K562 (cell line): Measurements from ENCODE around the gene SGSM2. TPM values are rescaled to one million over a fixed set of nuclear protein-coding genes. Genes with fewer than 3 reads are reported as not detected.

Experiments
- BRF2 ChIP-seq: IDR thresholded peaks from 3 replicates; pipeline ENCODE4 v1.6.1; 2011; ENCODE audit warnings: borderline replicate concordance, mild to moderate bottlenecking; ENCODE audit not compliant: insufficient read length, insufficient read depth
- ERF ChIP-seq: fragments of 450-650 bp; formaldehyde crosslinking; IDR thresholded peaks from 2 replicates; pipeline ENCODE4 v1.4.0; 2020; ENCODE audit warnings: mild to moderate bottlenecking, mixed read lengths
- HDGF ChIP-seq: fragments of 450-650 bp; IDR thresholded peaks from 2 replicates; pipeline ENCODE4 v1.6.1; 2016
- HMG20A ChIP-seq: fragments of 450-650 bp; formaldehyde crosslinking; conservative IDR thresholded peaks from 2 replicates; pipeline ENCODE4 v1.4.0; 2020; ENCODE audit warnings: mild to moderate bottlenecking, mixed read lengths
- NRF1 ChIP-seq, 2 experiments: fragments of 450-650 bp; IDR thresholded peaks in 1 of 2; conservative IDR thresholded peaks in 1 of 2; 2 replicates each; pipeline ENCODE4 v1.6.1; 2014; ENCODE audit warnings: mild to moderate bottlenecking in 2 of 2
- POU5F1 ChIP-seq: fragments of 150-350 bp; IDR thresholded peaks from 2 replicates; pipeline ENCODE4 v1.6.1; 2014; ENCODE audit warnings: borderline replicate concordance, low read length, low read depth, mild to moderate bottlenecking; ENCODE audit not compliant: partially characterized antibody
- SMARCA4 ChIP-seq: fragments of 450-650 bp; IDR thresholded peaks from 2 replicates; pipeline ENCODE4 v1.6.1; 2016
- SP1 ChIP-seq: sonication (generic); formaldehyde crosslinking; IDR thresholded peaks from 2 replicates; pipeline ENCODE4 v1.8.1; 2022; ENCODE audit warnings: mild to moderate bottlenecking, missing genetic modification reagents
- TAF7 ChIP-seq: fragments of 450-650 bp; IDR thresholded peaks from 2 replicates; pipeline ENCODE4 v1.6.1; 2016; ENCODE audit warnings: missing genetic modification characterization, missing compliant biosample characterization
- TCF7 ChIP-seq: sonication (generic); IDR thresholded peaks from 2 replicates; pipeline ENCODE4 v1.6.1; 2016; ENCODE audit warnings: antibody characterized with exemption, borderline replicate concordance
- ZNF561 ChIP-seq: fragments of 450-650 bp; formaldehyde crosslinking; conservative IDR thresholded peaks from 2 replicates; pipeline ENCODE4 v1.4.0; 2020; ENCODE audit warnings: mild to moderate bottlenecking, moderate library complexity
- ZNF639 ChIP-seq, 2 experiments: fragments of 200-800 bp in 1 of 2; sonication (Bioruptor generic) in 1 of 2; sonication (generic) in 1 of 2; formaldehyde crosslinking in 1 of 2; IDR thresholded peaks in 1 of 2; conservative IDR thresholded peaks in 1 of 2; 2 replicates each; pipeline versions ENCODE4 v1.5.0 to v1.6.1; 2016 to 2020; ENCODE audit warnings: missing compliant biosample characterization in 1 of 2, missing genetic modification characterization in 1 of 2, missing genetic modification reagents in 1 of 2
- ZNF740 ChIP-seq, 3 experiments: fragments of 200-800 bp in 1 of 3; sonication (Bioruptor generic) in 1 of 3; sonication (generic) in 1 of 3; formaldehyde crosslinking in 1 of 3; IDR thresholded peaks; 2 replicates each; pipeline versions ENCODE4 v1.6.1 to v1.8.0; 2016 to 2022; ENCODE audit warnings: mild to moderate bottlenecking in 2 of 3, missing compliant biosample characterization in 2 of 3, missing genetic modification characterization in 2 of 3, missing genetic modification reagents in 1 of 3
- polyA plus RNA-seq, 8 experiments: library from polyadenylated mRNA; depleted of rRNA in 4 of 8; stranded (reverse) in 5 of 8; unstranded in 3 of 8; fragments of >200 nt; fragmentation: Nextera tagmentation in 2 of 8; fragmentation: Illumina TruSeq in 1 of 8; extraction: Ambion mirVana in 2 of 8; extraction: Trizol in 1 of 8; gene quantifications; 2 replicates each; pipeline versions ENCODE4 v1.2.1 to v1.2.3, GENCODE V29; 2011 to 2014; ENCODE audit warnings: inconsistent platforms in 1 of 8, missing spikeins in 1 of 8
- total RNA-seq, 7 experiments: library from RNA; depleted of rRNA in 6 of 7; stranded (reverse); fragments of >200 nt in 6 of 7; fragmentation: Illumina TruSeq in 2 of 7; extraction: Trizol in 2 of 7; gene quantifications; 2 replicates each; pipeline versions ENCODE4 v1.2.1 to v1.2.3, GENCODE V29; 2011 to 2021; ENCODE audit warnings: low replicate concordance in 1 of 7
- TF ChIP-seq, protein P1 (sequence below): fragments of 450-650 bp; formaldehyde crosslinking; IDR thresholded peaks from 2 replicates; pipeline ENCODE4 v1.4.0; 2022; ENCODE audit warnings: mild to moderate bottlenecking, moderate library complexity
- TF ChIP-seq, protein P2 (sequence below): fragments of 200-800 bp; sonication (Bioruptor generic); IDR thresholded peaks from 2 replicates; pipeline ENCODE4 v1.6.1; 2017; ENCODE audit warnings: missing genetic modification characterization, missing compliant biosample characterization
- TF ChIP-seq, protein P3 (sequence below): fragments of 250-450 bp; sonication (Bioruptor Pico); IDR thresholded peaks from 2 replicates; pipeline ENCODE4 v1.4.0; 2020; ENCODE audit warnings: mild to moderate bottlenecking, moderate library complexity

Gene SGSM2
- total and polyA plus RNA-seq, 9 of the 15 experiments (the other 6 are each of a cell fraction or from before 2014, with no cell fraction given): 0.20 to 26.3 (median 14.8) TPM

DNA sequence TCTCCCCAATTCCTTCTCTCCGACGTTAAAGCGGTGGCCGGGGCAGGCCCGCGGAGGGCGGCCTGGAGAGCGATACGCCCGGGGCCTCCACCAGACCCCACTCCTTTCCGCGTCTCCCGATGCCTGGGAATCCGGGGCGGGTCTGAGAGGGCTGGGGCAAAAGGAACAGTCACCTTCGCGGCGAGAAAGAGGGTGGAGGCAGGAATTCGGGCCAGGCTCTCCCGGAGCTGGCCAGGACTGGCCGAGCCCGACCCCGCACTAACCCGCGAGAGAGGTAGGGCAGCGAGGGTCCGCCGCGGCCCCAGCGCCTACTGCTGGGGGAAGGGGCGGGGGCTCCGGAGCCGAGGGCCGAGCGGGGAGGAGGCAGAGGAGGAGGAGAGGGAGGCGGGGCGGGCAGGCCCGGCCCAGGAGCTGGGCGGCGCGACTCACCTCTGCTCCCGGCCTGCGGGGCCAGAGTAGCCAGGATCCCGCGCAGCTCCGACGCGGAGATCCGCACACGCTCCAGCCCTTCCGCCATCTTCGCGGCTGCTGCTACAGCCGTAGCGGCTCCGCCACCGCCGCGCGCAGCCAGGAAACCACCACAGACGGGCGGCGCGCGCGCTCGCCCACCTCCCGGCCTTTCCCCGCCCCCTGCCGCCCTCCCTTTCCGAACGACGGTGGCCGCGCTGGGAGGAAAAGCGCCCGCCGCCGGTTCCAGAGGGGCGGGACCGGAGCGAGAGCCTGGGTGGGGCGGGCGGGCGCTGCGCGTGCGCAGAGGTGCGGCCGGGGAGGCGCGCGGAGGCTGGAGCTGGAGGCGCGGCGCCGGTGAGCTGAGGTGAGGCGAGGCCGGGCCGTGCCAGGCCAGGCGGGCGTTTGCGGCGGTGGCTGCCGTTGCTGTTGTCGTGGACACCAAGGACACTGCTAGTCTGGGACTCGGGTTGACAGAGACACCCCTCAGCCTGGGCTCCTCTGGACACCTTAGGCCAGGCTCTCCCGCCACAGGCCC, 33.8 kb upstream of the SGSM2 start, which contains the start of the genes SMG6 and SRR (continued):
- TF ChIP-seq BRF2 (no peak), ERF (CRISPR knock-in tag) (no peak), HDGF (no peak), SP1 (CRISPR knock-in tag) (peak; percentile 65), TCF7 (no peak), ZNF561 (CRISPR knock-in tag) (no peak), TAF7 (tag) (0 out of 2 replicates have a peak, but pooled peaks have one; percentile 20), ZNF740 (CRISPR knock-in tag; IDR thresholded peaks at IDR 0.05) (no peak), ZNF740 (tag; IDR thresholded peaks at IDR 0.05) (no peak), ZNF639 (CRISPR knock-in tag; conservative IDR thresholded peaks at IDR 0.05 in 1 of 2, IDR thresholded peaks at IDR 0.05 in 1 of 2) (peak in 1 of 2 experiments; percentile 38; a peak in 1 of 4 replicates), NRF1 (conservative IDR thresholded peaks at IDR 0.05 in 1 of 2, IDR thresholded peaks at IDR 0.05 in 1 of 2) (peak; percentile 91 to 92), SMARCA4 (no peak), HMG20A (CRISPR knock-in tag) (no peak), POU5F1 (no peak)
- TF ChIP-seq, protein P1, sequence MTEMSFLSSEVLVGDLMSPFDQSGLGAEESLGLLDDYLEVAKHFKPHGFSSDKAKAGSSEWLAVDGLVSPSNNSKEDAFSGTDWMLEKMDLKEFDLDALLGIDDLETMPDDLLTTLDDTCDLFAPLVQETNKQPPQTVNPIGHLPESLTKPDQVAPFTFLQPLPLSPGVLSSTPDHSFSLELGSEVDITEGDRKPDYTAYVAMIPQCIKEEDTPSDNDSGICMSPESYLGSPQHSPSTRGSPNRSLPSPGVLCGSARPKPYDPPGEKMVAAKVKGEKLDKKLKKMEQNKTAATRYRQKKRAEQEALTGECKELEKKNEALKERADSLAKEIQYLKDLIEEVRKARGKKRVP (CRISPR knock-in tag): no peak
- TF ChIP-seq, protein P2, sequence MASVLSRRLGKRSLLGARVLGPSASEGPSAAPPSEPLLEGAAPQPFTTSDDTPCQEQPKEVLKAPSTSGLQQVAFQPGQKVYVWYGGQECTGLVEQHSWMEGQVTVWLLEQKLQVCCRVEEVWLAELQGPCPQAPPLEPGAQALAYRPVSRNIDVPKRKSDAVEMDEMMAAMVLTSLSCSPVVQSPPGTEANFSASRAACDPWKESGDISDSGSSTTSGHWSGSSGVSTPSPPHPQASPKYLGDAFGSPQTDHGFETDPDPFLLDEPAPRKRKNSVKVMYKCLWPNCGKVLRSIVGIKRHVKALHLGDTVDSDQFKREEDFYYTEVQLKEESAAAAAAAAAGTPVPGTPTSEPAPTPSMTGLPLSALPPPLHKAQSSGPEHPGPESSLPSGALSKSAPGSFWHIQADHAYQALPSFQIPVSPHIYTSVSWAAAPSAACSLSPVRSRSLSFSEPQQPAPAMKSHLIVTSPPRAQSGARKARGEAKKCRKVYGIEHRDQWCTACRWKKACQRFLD (CRISPR knock-in tag): no peak
- TF ChIP-seq, protein P3, sequence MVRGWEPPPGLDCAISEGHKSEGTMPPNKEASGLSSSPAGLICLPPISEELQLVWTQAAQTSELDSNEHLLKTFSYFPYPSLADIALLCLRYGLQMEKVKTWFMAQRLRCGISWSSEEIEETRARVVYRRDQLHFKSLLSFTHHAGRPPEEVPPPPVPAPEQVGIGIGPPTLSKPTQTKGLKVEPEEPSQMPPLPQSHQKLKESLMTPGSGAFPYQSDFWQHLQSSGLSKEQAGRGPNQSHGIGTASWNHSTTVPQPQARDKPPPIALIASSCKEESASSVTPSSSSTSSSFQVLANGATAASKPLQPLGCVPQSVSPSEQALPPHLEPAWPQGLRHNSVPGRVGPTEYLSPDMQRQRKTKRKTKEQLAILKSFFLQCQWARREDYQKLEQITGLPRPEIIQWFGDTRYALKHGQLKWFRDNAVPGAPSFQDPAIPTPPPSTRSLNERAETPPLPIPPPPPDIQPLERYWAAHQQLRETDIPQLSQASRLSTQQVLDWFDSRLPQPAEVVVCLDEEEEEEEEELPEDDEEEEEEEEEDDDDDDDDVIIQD (CRISPR knock-in tag): no peak
